ENCODE data around the gene C11orf54.
"Not testable (repeated sequence)": the region's sequence is repeated elsewhere in the genome, so short reads cannot be mapped to it uniquely, and the experiment has no call there.

Gene C11orf54

GRCh38 chr11:93766504-93766903 is 25.0 kb downstream of the C11orf54 start:
- no peak for DNase-seq (ENCODE audit: low read depth in 2 of 2)

- no peak for DNase-seq (ENCODE audit: low read depth in 2 of 2)
Measured at GRCh38 chr11:93767018-93767417, 25.5 kb downstream of the C11orf54 start.

GRCh38 chr11:93770160-93770559 is 28.7 kb downstream of the C11orf54 start:
- no peak for DNase-seq (ENCODE audit: low read depth in 2 of 2)

- DNase-seq (ENCODE audit: low read depth in 2 of 2): no peak
Measured at GRCh38 chr11:93772123-93772522, 30.7 kb downstream of the C11orf54 start.

GRCh38 chr11:93773045-93773477 is 31.6 kb downstream of the C11orf54 start:
- DNase-seq (ENCODE audit: low read depth in 2 of 2): no peak

- DNase-seq (ENCODE audit: low read depth in 2 of 2): no peak
Measured at GRCh38 chr11:93773601-93774200, 32.2 kb downstream of the C11orf54 start.

GRCh38 chr11:93774560-93774959 is 33.1 kb downstream of the C11orf54 start:
- DNase-seq (ENCODE audit: low read depth in 2 of 2): not testable (repeated sequence)

GRCh38 chr11:93775289-93775688 is 33.8 kb downstream of the C11orf54 start:
- DNase-seq (ENCODE audit: low read depth in 2 of 2): peak in 1 of 2 donors; percentile 7

- DNase-seq (ENCODE audit: low read depth in 2 of 2): no peak
Measured at GRCh38 chr11:93783362-93783761, 41.9 kb downstream of the C11orf54 start.

GRCh38 chr11:93783765-93784144 is 42.3 kb downstream of the C11orf54 start:
- no peak for DNase-seq (ENCODE audit: low read depth in 2 of 2)

- DNase-seq (ENCODE audit: low read depth in 2 of 2): peak; percentile 81 to 88
Measured at GRCh38 chr11:93784145-93784934, 42.9 kb downstream of the C11orf54 start, which contains the start of gene MED17. MED17 (plus strand) TSS chr11:93784282; CDS start chr11:93784514, 232 bp downstream.

GRCh38 chr11:93784935-93785360 is 43.5 kb downstream of the C11orf54 start:
- DNase-seq (ENCODE audit: low read depth in 2 of 2): peak; percentile 3 to 10

- no peak for DNase-seq (ENCODE audit: low read depth in 2 of 2)
Measured at GRCh38 chr11:93791493-93791892, 50.0 kb downstream of the C11orf54 start.

GRCh38 chr11:93796441-93797231 is 55.2 kb downstream of the C11orf54 start:
- no peak for DNase-seq (ENCODE audit: low read depth in 2 of 2)

GRCh38 chr11:93801366-93801765 is 59.9 kb downstream of the C11orf54 start:
- no peak for DNase-seq (ENCODE audit: low read depth in 2 of 2)

- no peak for DNase-seq (ENCODE audit: low read depth in 2 of 2)
Measured at GRCh38 chr11:93804879-93805278, 63.4 kb downstream of the C11orf54 start.

GRCh38 chr11:93807980-93808379 is 66.5 kb downstream of the C11orf54 start:
- no peak for DNase-seq (ENCODE audit: low read depth in 2 of 2)

GRCh38 chr11:93813974-93814373 is 72.5 kb downstream of the C11orf54 start:
- DNase-seq (ENCODE audit: low read depth in 2 of 2): no peak
